Stimulated activated CD4-positive, alpha-beta T cell treated with anti-CD3 and anti-CD28 coated beads, Interleukin-12 subunit alpha, Interleukin-12 subunit beta, amount 100 ng/mL, for 4 hours (primary cell): ENCODE data around the gene DPEP3.
"Not testable (repeated sequence)": the region's sequence is repeated elsewhere in the genome, so short reads cannot be mapped to it uniquely, and the experiment has no call there.

Source experiments
- DNase-seq: peaks from one replicate; pipeline ENCODE4 v3.0.0-alpha.2; 2020

Gene DPEP3

DNA sequence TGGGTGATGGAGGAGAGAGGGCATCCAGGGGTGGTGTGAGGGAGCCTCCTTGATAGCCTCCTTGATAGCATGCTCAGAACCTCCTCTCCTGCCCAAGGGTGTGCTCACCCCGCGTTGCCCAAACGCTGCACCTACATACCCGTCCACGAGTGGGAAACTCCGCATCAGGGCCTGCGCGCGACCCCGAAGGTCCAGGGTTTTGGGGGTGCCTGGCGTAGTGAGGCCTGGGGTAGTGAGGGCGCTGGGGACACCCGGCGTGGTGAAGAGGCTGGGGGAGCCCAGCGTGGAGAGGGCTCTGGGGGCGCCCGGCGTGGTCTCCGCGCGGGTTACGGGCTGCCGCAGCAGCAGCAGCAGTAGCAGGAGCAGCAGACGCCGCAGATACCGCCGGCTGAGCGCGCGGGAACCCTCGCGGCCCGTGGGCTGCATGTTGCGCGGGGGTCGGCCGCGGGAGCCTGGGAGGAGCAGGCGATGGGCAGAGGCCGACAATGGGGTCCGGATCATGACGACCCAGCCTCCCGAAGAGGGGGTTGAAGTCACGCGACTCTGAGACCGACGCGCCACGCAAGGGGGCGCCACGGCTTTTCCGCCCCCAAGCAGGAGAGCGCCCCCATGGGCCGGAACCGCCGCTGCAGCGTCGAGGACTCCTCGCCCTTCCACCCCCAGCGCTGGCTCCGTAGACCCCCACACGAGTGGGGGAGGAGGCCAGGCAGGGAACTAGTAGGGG, at the start of gene DPEP3:
Gene DPEP3, minus strand, starts transcription at position 545 of the 724 bp plus-strand sequence. Its CDS starts 119 bp downstream, at position 426.
- no peak for DNase-seq

- no peak for DNase-seq
These were observed 48.7 kb upstream of the DPEP3 start for GRCh38 chr16:68028996-68029395.

- peak; percentile 94 for DNase-seq
These were observed 42.6 kb upstream of the DPEP3 start, which contains the start of the genes DDX28 and DUS2 for GRCh38 chr16:68022728-68023537. Gene DDX28 (minus strand): TSS chr16:68023232. CDS start chr16:68023202, 30 bp downstream. Gene DUS2 (plus strand): TSS chr16:68023284. CDS start chr16:68038024, 14,740 bp downstream.

- no peak for DNase-seq
These were observed 42.0 kb upstream of the DPEP3 start for GRCh38 chr16:68022278-68022727.

GRCh38 chr16:68021490-68021889, 41.2 kb upstream of the DPEP3 start:
- DNase-seq, result no peak

GRCh38 chr16:68019167-68019680, 38.9 kb upstream of the DPEP3 start:
- no peak for DNase-seq

GRCh38 chr16:68015681-68016080, 35.4 kb upstream of the DPEP3 start, which contains the start of gene DPEP2NB:
Gene DPEP2NB (minus strand): TSS chr16:68015911. CDS start chr16:68015770, 141 bp downstream.
- no peak for DNase-seq

- no peak for DNase-seq
These were observed 33.1 kb upstream of the DPEP3 start for GRCh38 chr16:68013440-68013839.

GRCh38 chr16:68009872-68010271, 29.6 kb upstream of the DPEP3 start:
- not testable (repeated sequence) for DNase-seq

DNA sequence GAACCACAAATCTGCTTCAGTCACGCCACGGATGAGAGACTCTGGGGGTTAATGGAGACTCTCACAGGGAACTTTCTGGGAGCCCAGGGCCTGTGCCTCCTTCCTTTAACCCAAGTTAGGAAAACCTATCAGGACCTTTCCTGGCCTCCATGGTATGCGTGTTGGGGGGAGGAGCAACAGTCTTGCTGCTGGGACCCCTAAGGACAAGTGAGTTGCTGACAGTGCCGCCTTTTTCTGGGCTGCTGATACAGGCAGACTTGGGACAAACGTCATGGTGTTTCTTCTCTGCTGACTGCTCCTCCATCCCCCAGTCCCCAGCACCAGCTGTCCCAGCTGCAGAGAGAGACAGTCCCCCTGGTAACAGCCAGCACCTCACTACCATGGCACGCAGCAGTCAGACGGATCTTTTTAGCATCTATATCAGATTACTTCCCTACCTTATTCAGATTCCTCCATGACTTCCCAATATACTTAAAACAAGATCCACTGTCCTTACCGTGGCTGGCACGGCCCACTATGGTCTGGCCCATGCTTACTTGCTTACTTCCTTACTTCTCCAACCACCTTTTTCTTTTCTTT, 28.9 kb upstream of the DPEP3 start:
- DNase-seq, result no peak

GRCh38 chr16:68005786-68006286, 25.5 kb upstream of the DPEP3 start:
- no peak for DNase-seq

DNA sequence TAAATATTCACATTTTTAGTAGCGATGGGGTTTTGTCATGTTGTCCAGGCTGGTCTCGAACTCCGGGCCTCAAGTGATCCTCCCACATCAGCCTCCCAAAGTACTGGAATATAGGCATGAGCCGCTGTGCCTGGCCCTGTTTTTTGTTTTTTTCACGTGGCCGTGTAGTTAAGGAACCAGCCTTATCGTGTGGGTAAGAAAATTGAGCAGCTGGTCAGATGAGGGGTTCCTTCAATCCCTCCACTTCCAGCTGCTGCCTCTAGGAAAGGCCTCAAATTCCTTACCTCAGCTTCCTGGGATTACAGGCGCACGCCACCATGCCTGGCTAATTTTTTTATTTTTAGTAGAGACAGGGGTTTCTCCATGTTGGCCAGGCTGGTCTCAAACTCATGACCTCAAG, 24.9 kb upstream of the DPEP3 start:
- DNase-seq, result no peak

DNA sequence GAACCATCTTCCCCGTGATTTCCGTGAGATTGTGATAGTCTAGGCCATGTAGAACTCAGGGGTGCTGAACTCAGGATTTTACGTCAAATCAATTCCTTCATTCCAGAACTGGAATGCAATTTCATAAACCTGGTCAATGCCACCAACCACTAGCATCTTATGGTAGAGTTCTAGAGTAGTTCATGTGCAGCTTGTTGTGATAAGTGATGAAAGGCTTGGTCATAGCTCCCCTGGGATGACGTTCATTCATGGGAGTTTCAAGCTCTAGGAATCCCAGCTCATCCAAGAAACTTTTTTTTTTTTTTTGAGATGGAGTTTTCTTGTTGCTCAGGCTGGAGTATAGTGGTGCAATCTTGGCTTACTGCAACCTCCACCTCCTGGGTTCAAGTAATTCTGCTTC, 22.7 kb upstream of the DPEP3 start:
- DNase-seq, result no peak

GRCh38 chr16:68000450-68000849, 20.2 kb upstream of the DPEP3 start:
- no peak for DNase-seq

- no peak for DNase-seq
These were observed 19.7 kb upstream of the DPEP3 start for GRCh38 chr16:67999985-68000384.

DNA sequence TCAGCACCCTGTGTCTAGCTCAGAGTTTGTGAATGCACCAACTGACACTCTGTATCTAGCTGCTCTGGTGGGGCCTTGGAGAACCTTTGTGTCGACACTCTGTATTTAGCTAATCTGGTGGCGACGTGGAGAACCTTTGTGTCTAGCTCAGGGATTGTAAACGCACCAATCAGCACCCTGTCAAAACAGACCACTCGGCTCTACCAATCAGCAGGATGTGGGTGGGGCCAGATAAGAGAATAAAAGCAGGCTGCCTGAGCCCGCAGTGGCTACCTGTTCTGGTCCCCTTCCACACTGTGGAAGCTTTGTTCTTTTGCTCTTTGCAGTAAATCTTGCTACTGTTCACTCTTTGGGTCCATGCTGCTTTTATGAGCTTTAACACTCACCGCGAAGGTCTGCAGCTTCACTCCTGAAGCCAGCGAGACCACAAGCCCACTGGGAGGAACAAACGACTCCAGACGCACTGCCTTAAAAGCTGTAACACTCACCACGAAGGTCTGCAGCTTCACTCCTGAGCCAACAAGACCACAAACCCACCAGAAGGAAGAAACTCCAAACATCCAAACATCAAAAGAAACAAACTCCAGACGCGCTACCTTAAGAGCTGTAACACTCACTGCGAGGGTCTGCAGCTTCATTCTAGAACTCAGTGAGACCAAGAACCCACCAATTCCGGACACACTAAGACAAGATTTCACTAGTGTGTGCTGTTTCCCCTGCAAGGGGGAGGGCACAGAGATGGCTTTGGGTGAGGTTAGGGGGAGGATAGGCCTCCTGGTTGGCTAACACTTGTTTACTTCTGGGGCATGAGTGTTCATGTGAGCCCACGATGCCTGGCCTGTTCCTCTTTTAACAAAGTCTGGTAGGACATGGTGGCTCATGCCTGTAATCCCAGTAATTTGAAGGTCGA, 18.7 kb upstream of the DPEP3 start, which contains the start of gene DPEP2:
Gene DPEP2, minus strand, starts transcription at position 706 of the 910 bp plus-strand sequence. CDS start 6,272 bp downstream, outside the sequence.
- not testable (repeated sequence) for DNase-seq

GRCh38 chr16:67998231-67998778, 18.0 kb upstream of the DPEP3 start:
- not testable (repeated sequence) for DNase-seq

GRCh38 chr16:67996666-67997065, 16.4 kb upstream of the DPEP3 start:
- DNase-seq, result no peak

- DNase-seq, result no peak
These were observed 15.1 kb upstream of the DPEP3 start for GRCh38 chr16:67995423-67995822.

DNA sequence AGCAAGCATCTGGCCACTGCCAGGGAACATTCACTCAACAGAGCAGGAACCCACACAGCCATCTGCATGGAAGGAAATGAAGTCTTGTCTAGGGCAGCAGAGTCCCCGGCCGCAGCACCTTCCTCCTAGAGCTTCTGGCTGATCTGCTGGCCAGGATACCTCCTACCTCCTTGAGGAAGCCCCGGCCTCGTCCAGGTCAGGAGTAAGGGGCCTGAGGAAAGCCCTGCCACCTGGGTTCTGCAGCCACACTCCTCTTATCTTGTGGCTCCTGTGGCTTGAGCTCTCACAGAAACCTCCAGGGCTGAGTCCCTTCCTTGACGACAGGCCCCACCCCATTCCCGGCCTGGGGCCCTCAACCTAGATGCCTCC, 13.7 kb upstream of the DPEP3 start:
- not testable (repeated sequence) for DNase-seq
